Gastrocnemius medialis (tissue), 4 donors: Measurements from ENCODE around the gene MIER2.

ENCODE experiments used
- CTCF ChIP-seq, 5 experiments: fragments of 450-650 bp in 3 of 5; fragments of 200-600 bp in 2 of 5; sonication (generic) in 2 of 5; IDR thresholded peaks in 4 of 5; conservative IDR thresholded peaks in 1 of 5; 1 replicate in 4 of 5; 2 replicates in 1 of 5; pipeline ENCODE4 v1.5.1; 2016 to 2019; ENCODE audit warnings: antibody characterized with exemption in 5 of 5, mild to moderate bottlenecking in 3 of 5, moderate library complexity in 3 of 5
- POLR2A ChIP-seq, 2 donors: fragments of 450-650 bp; IDR thresholded peaks; one replicate each; pipeline ENCODE4 v1.6.1; 2017; ENCODE audit warnings: antibody characterized with exemption in 2 of 2, mild to moderate bottlenecking in 2 of 2, moderate library complexity in 2 of 2

- no peak for TF ChIP-seq CTCF (IDR thresholded peaks at IDR 0.05 in 4 of 5, conservative IDR thresholded peaks at IDR 0.05 in 1 of 5)
- no peak for TF ChIP-seq POLR2A (IDR thresholded peaks at IDR 0.05)
Observed at GRCh38 chr19:275958-276646, 68.5 kb downstream of the MIER2 start.
